A673 (cell line): ENCODE data around the gene BAIAP2L1.
"Not testable (repeated sequence)": the region's sequence is repeated elsewhere in the genome, so short reads cannot be mapped to it uniquely, and the experiment has no call there.

Source experiments
- CTCF ChIP-seq: fragments of 300-800, 200-600 bp; sonication (generic); conservative IDR thresholded peaks from 2 replicates; pipeline ENCODE4 v1.5.1; 2017; ENCODE audit warnings: low read depth, mild to moderate bottlenecking, antibody characterized with exemption, low read length, moderate library complexity, mixed read lengths
- EZH2 ChIP-seq: fragments of 200-600 bp; sonication (generic); IDR thresholded peaks from 2 replicates; pipeline ENCODE4 v1.6.1; 2017; ENCODE audit warnings: borderline replicate concordance, low read depth, mild to moderate bottlenecking, mixed read lengths, antibody characterized with exemption, low read length; ENCODE audit not compliant: poor library complexity, severe bottlenecking

DNA sequence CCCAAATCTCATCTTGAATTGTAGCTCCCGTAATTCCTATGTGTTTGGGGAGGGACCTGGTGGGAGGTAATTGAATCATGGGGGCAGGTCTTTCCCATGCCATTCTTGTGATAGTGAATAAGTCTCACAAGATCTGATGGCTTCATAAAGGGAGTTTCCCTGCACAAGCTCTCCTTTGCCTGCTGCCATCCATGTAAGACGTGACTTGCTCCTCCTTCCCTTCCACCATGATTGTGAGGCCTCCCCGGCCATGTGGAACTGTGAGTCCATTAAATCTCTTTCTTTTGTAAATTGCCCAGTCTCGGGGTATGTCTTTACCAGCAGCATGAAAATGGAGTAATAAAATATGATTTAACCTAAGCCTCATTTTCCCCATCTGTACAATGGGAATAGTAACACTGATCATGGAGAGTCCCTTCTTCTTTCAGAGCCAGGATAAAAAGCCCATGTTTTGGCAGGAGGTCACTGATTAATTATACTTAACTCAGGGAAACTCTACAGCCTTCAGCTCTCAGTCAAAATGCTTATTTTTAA lies 84.8 kb downstream of the BAIAP2L1 start:
- not testable (repeated sequence) for TF ChIP-seq CTCF, EZH2
